Activated CD8-positive, alpha-beta T cell treated with anti-CD3 and anti-CD28 coated beads, Interleukin-2, amount 10 ng/mL, durations not matched to agents 7 days and 5 days (primary cell): ENCODE results near the gene DCUN1D1. TPM values are rescaled to one million over a fixed set of nuclear protein-coding genes. Genes with fewer than 3 reads are reported as not detected.

Experiments
- ATAC-seq: fragments of 150-1000 bp; cut with Tn5 transposase; one replicate; pipeline ENCODE4 v1.10.0; 2021; ENCODE audit warnings: moderate library complexity
- CTCF ChIA-PET: fragments of 350-600 bp; sonication (Branson Sonifier 250); formaldehyde crosslinking; loops from one replicate; lab custom pipeline; 2021; ENCODE audit warnings: antibody characterized with exemption; lab: Charles Lee
- POLR2A ChIA-PET: fragments of 350-600 bp; sonication (Branson Sonifier 250); formaldehyde crosslinking; loops from one replicate; lab custom pipeline; 2021; ENCODE audit warnings: antibody characterized with exemption; lab: Charles Lee
- DNase-seq: peaks from one replicate; pipeline ENCODE4 v3.0.0-alpha.2; 2020
- H3K27ac Mint-ChIP-seq: one replicate; pipeline ENCODE4 v1.8.0; 2021; ENCODE audit warnings: mild to moderate bottlenecking, mixed read lengths
- H3K27me3 Mint-ChIP-seq: one replicate; pipeline ENCODE4 v1.8.0; 2021; ENCODE audit warnings: low read depth, mixed read lengths
- H3K36me3 Mint-ChIP-seq: one replicate; pipeline ENCODE4 v1.8.0; 2021; ENCODE audit warnings: low read depth, mixed read lengths
- H3K4me1 Mint-ChIP-seq: one replicate; pipeline ENCODE4 v1.8.0; 2021; ENCODE audit warnings: low read depth, mixed read lengths
- H3K4me3 Mint-ChIP-seq: one replicate; pipeline ENCODE4 v1.8.0; 2021; ENCODE audit warnings: mild to moderate bottlenecking, mixed read lengths
- H3K9me3 Mint-ChIP-seq: one replicate; pipeline ENCODE4 v1.8.0; 2022; ENCODE audit warnings: mixed read lengths; ENCODE audit not compliant: insufficient read depth
- total RNA-seq, 2 experiments: library from RNA; stranded (reverse); gene quantifications; one replicate each; pipeline ENCODE4 v1.2.3, GENCODE V29; 2021

Gene DCUN1D1
- total RNA-seq, 2 experiments from 2014 or later, result 80.8 to 84.5 TPM

GRCh38 chr3:182889948-182890629 is 90.2 kb downstream of the DCUN1D1 start:
- H3K36me3 Mint-ChIP-seq, result peaks cover 58% of the 10 kb centered on the region
- CTCF ChIA-PET, result interaction anchor here (1.0 kb wide), 1 partner anchor 15 kb away, joined by 3 read pairs; no protein-coding TSS in a partner anchor
- DNase-seq, result no peak
- H3K4me3 Mint-ChIP-seq, result no peak overlapping the region
- no peak for ATAC-seq
- no peaks in the 10 kb centered on the region for H3K27me3 Mint-ChIP-seq
- no peaks in the 10 kb centered on the region for H3K4me1 Mint-ChIP-seq
- no peaks in the 10 kb centered on the region for H3K9me3 Mint-ChIP-seq
- POLR2A ChIA-PET, result no interaction called here
- H3K27ac Mint-ChIP-seq, result no peak overlapping the region

Other genes starting within 250 kb of the DCUN1D1 start
- gene ATP11B, start 187.0 kb downstream of the DCUN1D1 start, total RNA-seq, result 100 to 1,000 TPM; 124 to 125 TPM
- 10 to 100 TPM; 30.1 to 32.7 TPM for gene MCCC1, start 119.0 kb upstream of the DCUN1D1 start, total RNA-seq
- gene LAMP3, start 182.2 kb upstream of the DCUN1D1 start, total RNA-seq, result 10 to 100 TPM; 14.3 to 15.2 TPM